ENCODE data around the gene SCN1A. TPM values are rescaled to one million over a fixed set of nuclear protein-coding genes. Genes with fewer than 3 reads are reported as not detected.

The SCN1A gene
- total RNA-seq, 1 experiment from 2014 or later, result not detected

Small RNAs within 50 kb of the gene (small RNA-seq; reads per million reads assigned to genes)
- not detected for gene RF00019

Other genes with a start within 250 kb of the SCN1A start
- 41.2 and 47.8 TPM in 2 replicates for gene TTC21B, start 174.2 kb downstream of the SCN1A start, total RNA-seq (2014; rRNA removed; shearing (Covaris generic); ENCODE audit: low replicate concordance)
- not detected in 2 replicates for gene SCN9A, start 247.9 kb upstream of the SCN1A start, total RNA-seq (2014; rRNA removed; shearing (Covaris generic); ENCODE audit: low replicate concordance)